Suppressor macrophage treated with lipopolysaccharide for 1 hour (primary cell): Measurements from ENCODE around the gene COA8.

Experiments used
- DNase-seq, 3 donors: peaks; one replicate each; pipeline ENCODE4 v3.0.0-alpha.2; 2020 to 2022

COA8 gene

GRCh38 chr14:103625356-103626095, 62.8 kb downstream of the COA8 start:
- DNase-seq, result peak in 2 of 3 donors; percentile 16 to 22

DNA sequence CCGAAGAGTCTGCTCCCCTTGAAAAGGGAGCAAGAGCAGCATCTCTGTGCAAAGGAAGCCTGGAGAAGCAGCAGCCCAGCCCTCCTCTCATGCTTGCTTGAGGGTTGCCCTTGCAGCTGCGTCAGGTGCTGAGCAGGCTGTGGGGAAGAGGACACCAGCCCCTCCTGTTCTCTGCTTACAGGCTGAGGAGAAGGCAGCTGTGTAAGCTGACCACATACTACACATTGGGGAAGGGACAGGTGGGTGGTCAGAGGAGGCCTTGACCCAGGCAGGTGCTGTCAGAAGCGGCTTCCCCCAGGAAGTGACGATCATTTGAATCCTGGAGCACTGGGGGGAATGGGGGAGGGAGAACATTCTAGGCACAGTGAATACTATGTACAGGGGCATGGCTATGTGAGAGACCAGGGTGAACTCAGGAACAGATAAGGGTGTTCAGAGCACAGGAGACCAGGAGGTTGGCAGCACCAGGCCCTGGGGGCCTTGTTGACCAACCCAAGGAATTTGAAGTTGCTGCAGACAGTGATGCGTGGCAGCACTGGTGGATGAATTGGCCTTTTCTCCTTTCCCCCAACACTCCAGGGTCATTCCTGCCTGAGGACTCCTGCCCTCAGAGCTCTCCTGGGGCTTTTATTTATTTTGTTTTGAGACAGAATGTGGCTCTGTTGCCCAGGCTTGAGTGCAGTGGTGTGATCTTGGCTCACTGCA, 63.5 kb downstream of the COA8 start:
- DNase-seq, result no peak

GRCh38 chr14:103627073-103628025, 64.6 kb downstream of the COA8 start:
- no peak for DNase-seq

GRCh38 chr14:103628221-103628683, 65.5 kb downstream of the COA8 start:
- DNase-seq, result peak; percentile 92 to 94 (median 92)

DNA sequence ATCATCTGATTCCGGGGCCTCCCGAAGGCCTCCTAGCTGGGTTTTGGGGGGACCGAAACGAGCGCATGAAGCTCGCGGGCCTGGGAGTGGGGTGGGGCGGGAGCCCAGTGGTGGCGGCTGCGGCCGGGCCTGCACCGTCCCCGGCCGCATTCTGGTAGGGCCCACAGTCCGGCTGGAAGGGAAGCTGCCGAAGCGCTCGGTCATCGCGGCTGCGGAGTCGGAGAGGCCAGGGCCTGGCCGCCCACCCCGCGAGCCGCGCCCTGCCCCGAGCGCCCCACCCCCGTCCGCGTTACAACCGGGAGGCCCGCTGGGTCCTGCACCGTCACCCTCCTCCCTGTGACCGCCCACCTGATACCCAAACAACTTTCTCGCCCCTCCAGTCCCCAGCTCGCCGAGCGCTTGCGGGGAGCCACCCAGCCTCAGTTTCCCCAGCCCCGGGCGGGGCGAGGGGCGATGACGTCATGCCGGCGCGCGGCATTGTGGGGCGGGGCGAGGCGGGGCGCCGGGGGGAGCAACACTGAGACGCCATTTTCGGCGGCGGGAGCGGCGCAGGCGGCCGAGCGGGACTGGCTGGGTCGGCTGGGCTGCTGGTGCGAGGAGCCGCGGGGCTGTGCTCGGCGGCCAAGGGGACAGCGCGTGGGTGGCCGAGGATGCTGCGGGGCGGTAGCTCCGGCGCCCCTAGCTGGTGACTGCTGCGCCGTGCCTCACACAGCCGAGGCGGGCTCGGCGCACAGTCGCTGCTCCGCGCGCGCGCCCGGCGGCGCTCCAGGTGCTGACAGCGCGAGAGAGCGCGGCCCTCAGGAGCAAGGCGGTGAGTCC, 66.1 kb downstream of the COA8 start, which contains the start of gene KLC1:
TSS of gene KLC1 (plus strand) at position 528 of the 819 bp plus-strand sequence. CDS start 25,354 bp downstream, outside the sequence.
- DNase-seq, result peak; percentile 77 to 95 (median 90)

DNA sequence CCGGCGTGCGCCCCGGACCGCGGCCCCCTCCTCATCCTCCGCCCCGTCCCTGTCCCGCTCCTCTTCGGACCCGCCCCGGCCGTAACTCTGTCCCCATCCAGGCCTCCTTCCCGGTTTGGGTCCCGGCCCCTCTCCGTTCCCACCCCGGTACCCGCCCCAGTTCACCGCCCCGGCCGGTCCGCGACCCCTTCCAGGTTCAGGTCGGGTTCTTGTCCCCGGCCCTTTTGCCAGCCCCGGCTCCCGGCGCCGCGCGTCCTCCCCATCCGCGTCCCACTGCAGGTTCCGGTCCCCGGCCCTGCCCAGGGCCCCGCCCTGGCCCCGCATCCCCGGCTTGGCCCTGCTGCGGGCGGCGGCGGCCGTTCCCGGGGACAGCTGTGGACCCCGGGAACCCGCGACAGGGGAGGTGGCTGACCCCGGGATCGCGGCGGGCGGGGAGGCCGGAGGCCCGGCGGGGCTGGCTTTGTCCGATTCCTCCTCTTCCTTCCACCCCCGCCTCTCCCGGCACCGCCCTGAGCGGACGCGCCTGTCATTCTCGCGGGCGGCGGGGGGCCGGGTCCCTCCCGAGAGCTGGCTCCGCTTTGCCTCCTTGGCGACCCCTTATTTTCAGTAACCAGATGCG, 66.9 kb downstream of the COA8 start:
- peak; percentile 61 to 88 (median 68) for DNase-seq

GRCh38 chr14:103630364-103631108, 67.8 kb downstream of the COA8 start:
- DNase-seq, result peak in 1 of 3 donors; percentile 18

GRCh38 chr14:103633391-103633790, 70.6 kb downstream of the COA8 start:
- no peak for DNase-seq

DNA sequence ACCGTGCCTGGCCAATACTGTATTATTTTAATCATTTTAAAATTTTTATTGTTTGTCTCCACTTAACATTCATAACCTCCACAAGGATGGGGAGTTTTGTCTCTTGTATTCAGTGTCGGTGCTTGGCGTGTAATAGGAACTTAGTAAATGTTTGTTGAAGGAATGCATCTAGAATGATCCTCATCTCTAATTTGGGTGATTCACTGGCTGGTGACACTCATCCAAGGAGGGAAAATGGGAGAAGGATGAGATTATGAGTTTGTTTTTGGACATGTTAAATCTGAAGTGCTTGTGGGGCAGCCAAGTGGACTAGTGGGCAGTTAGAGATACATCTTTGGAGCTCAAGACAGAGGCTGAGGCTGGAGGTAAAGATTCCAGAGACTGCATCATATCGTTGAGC, 71.4 kb downstream of the COA8 start:
- no peak for DNase-seq

DNA sequence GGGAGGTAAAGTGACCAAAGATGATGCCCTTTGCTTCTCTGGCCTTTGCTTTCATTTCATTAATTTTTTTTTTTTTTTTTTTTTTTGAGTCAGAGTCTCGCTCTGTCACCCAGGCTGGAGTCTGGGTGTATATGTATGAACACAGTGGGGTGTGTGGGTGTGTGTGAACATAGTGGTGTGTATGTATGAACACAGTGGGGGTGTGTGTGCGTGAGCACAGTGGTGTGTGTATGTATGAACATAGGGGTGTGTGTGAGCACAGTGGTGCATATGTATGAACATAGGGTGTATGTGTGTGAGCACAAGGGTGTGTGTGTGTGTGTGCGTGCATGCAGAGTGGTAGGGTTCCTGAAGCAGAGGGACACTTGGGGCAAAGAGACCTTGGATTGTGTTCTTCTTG, 75.8 kb downstream of the COA8 start:
- no peak for DNase-seq
